Activated CD4-positive, alpha-beta T cell treated with anti-CD3 and anti-CD28 coated beads, Interleukin-2, amount 10 ng/mL, durations not matched to agents 24 days and 14 days (primary cell): Measurements from ENCODE around the gene MIDN. TPM values are rescaled to one million over a fixed set of nuclear protein-coding genes. Genes with fewer than 3 reads are reported as not detected.

ENCODE experiments used
- DNase-seq: peaks from one replicate; pipeline ENCODE4 v3.0.0; 2022
- H3K27ac Mint-ChIP-seq: one replicate; pipeline ENCODE4 v1.8.0; 2022; ENCODE audit warnings: mild to moderate bottlenecking, mixed read lengths
- H3K27me3 Mint-ChIP-seq: one replicate; pipeline ENCODE4 v1.8.0; 2022; ENCODE audit warnings: mixed read lengths
- H3K36me3 Mint-ChIP-seq: one replicate; pipeline ENCODE4 v1.8.0; 2022; ENCODE audit warnings: low read depth, mild to moderate bottlenecking, mixed read lengths
- H3K4me1 Mint-ChIP-seq: one replicate; pipeline ENCODE4 v1.8.0; 2021; ENCODE audit warnings: mixed read lengths
- H3K4me3 Mint-ChIP-seq: one replicate; pipeline ENCODE4 v1.8.0; 2022; ENCODE audit warnings: mild to moderate bottlenecking, moderate library complexity, mixed read lengths
- H3K9me3 Mint-ChIP-seq: one replicate; pipeline ENCODE4 v1.8.0; 2021; ENCODE audit warnings: mixed read lengths
- intact Hi-C: fragments of 100-400 bp; cut with micrococcal nuclease; formaldehyde crosslinking; loops from one replicate; pipeline ENCODE4 v1.15.1; 2023
- total RNA-seq: library from RNA; stranded (reverse); gene quantifications from 2 replicates; pipeline ENCODE4 v1.2.3, GENCODE V29; 2022

MIDN gene
- total RNA-seq, 1 donor from 2014 or later, result 82.4 TPM

DNA sequence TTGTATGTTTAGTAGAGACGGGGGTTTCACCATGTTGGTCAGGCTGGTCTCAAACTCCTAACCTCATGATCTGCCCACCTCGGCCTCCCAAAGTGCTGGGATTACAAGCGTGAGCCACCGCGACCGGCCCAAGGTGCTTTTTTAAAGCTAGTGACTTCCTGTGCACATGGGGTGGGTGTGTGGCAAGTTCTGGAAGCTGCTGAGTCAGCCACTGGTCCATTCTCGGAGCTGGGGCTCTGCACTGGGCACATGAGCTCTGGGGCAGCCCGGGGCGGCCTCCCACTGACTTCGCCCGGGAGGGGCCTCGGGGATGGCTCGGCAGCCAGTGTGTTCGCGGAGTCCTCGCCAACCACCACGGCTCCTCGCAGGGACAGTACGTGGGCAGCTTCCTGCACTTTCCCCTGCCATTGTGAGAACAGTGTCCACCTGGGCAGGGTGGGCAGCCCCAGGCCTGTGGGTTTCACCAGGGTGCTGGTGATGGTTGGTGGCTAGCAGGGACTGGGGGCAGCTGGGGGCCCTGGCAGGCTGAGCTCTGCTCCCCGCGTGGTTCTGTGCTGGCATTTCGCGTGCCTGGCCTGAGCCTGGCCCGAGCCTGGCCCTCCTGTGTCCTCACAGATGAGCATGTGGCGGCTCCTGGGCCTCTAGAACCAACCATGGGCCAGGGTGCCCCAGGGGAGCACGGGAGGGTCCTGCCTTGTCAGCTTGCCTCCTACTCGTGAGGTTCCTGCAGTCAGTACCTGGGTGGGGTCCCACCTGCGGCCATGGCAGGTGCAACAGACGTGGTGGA lies 22.8 kb upstream of the MIDN start:
- intact Hi-C loops, result no loop called here
- H3K9me3 Mint-ChIP-seq, result no peaks in the 10 kb centered on the region
- peaks cover 2% of the 10 kb centered on the region for H3K36me3 Mint-ChIP-seq
- no peak overlapping the region for H3K27ac Mint-ChIP-seq
- no peak overlapping the region for H3K4me3 Mint-ChIP-seq
- no peaks in the 10 kb centered on the region for H3K4me1 Mint-ChIP-seq
- no peak for DNase-seq
- no peaks in the 10 kb centered on the region for H3K27me3 Mint-ChIP-seq

GRCh38 chr19:1226227-1226518 lies 22.2 kb upstream of the MIDN start:
- Mint-ChIP-seq H3K27ac (no peak overlapping the region), H3K4me3 (no peak overlapping the region), H3K36me3 (peaks cover 2% of the 10 kb centered on the region), H3K9me3 (no peaks in the 10 kb centered on the region), H3K4me1 (no peaks in the 10 kb centered on the region), H3K27me3 (no peaks in the 10 kb centered on the region)
- DNase-seq, result no peak
- intact Hi-C loops, result no loop called here

- no peak for DNase-seq
- no peaks in the 10 kb centered on the region for H3K27me3 Mint-ChIP-seq
- H3K9me3 Mint-ChIP-seq, result no peaks in the 10 kb centered on the region
- no peaks in the 10 kb centered on the region for H3K4me1 Mint-ChIP-seq
- H3K4me3 Mint-ChIP-seq, result no peak overlapping the region
- H3K36me3 Mint-ChIP-seq, result peaks cover 2% of the 10 kb centered on the region
- no peak overlapping the region for H3K27ac Mint-ChIP-seq
- intact Hi-C loops, result no loop called here
Measured at GRCh38 chr19:1226522-1227303, 21.7 kb upstream of the MIDN start.

- no peak overlapping the region for H3K4me3 Mint-ChIP-seq
- no peaks in the 10 kb centered on the region for H3K27me3 Mint-ChIP-seq
- H3K36me3 Mint-ChIP-seq, result peaks cover 2% of the 10 kb centered on the region
- intact Hi-C loops, result no loop called here
- H3K4me1 Mint-ChIP-seq, result peaks cover 2% of the 10 kb centered on the region
- H3K9me3 Mint-ChIP-seq, result no peaks in the 10 kb centered on the region
- no peak overlapping the region for H3K27ac Mint-ChIP-seq
- DNase-seq, result no peak
Measured at GRCh38 chr19:1227304-1228054, 20.9 kb upstream of the MIDN start.

DNA sequence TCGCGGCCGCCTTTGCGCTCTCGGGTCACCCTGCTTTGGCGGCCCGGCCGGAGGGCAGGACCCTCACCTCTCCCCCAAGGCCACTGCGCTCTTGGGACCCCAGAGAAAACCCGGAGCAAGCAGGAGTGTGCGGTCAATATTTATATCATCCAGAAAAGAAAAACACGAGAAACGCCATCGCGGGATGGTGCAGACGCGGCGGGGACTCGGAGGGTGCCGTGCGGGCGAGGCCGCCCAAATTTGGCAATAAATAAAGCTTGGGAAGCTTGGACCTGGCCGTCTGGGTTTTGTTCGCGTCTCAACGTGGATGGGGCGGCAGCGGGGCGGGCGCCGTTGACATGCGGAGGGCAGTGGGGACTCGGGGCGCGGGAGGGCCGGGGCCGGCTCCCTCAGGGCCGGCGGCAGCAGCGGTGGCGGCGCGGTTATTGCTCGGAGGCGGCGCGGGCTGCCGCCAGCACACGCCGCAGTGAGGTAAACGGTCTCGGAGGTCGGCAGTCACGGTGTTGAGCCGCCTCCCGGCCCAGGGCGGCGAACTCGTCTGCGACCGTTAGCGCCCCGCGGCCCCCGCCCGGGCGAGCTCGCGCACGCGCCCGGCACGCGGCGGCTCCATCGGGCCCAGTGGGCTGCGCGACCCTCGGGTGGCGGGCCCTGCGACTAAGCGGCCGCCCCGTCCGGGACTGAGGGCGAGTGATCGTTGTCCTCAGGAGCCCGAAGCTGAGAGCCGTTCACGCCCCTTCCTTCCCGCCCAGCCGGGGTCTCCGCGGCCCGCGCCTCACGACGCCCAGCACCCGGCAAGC lies 20.0 kb upstream of the MIDN start:
- Mint-ChIP-seq H3K4me3 (no peak overlapping the region), H3K9me3 (no peaks in the 10 kb centered on the region), H3K4me1 (peaks cover 2% of the 10 kb centered on the region), H3K36me3 (peaks cover 2% of the 10 kb centered on the region), H3K27ac (no peak overlapping the region), H3K27me3 (no peaks in the 10 kb centered on the region)
- DNase-seq, result no peak
- intact Hi-C loops, result no loop called here

GRCh38 chr19:1229056-1229923 lies 19.1 kb upstream of the MIDN start:
- no peak overlapping the region for H3K4me3 Mint-ChIP-seq
- H3K27me3 Mint-ChIP-seq, result no peaks in the 10 kb centered on the region
- peaks cover 2% of the 10 kb centered on the region for H3K36me3 Mint-ChIP-seq
- no peak overlapping the region for H3K27ac Mint-ChIP-seq
- peaks cover 2% of the 10 kb centered on the region for H3K4me1 Mint-ChIP-seq
- no peaks in the 10 kb centered on the region for H3K9me3 Mint-ChIP-seq
- DNase-seq, result no peak
- intact Hi-C loops, result no loop called here

- peaks cover 2% of the 10 kb centered on the region for H3K36me3 Mint-ChIP-seq
- intact Hi-C loops, result no loop called here
- no peak for DNase-seq
- H3K9me3 Mint-ChIP-seq, result no peaks in the 10 kb centered on the region
- H3K27ac Mint-ChIP-seq, result no peak overlapping the region
- no peak overlapping the region for H3K4me3 Mint-ChIP-seq
- H3K27me3 Mint-ChIP-seq, result no peaks in the 10 kb centered on the region
- peaks cover 2% of the 10 kb centered on the region for H3K4me1 Mint-ChIP-seq
Measured at GRCh38 chr19:1229924-1230782, 18.2 kb upstream of the MIDN start.

GRCh38 chr19:1230783-1231489 lies 17.4 kb upstream of the MIDN start:
- no peak for DNase-seq
- Mint-ChIP-seq H3K4me1 (peaks cover 2% of the 10 kb centered on the region), H3K36me3 (peaks cover 2% of the 10 kb centered on the region), H3K27me3 (no peaks in the 10 kb centered on the region), H3K27ac (no peak overlapping the region), H3K4me3 (no peak overlapping the region), H3K9me3 (no peaks in the 10 kb centered on the region)
- intact Hi-C loops, result no loop called here

GRCh38 chr19:1231729-1232637 lies 16.4 kb upstream of the MIDN start:
- H3K4me1 Mint-ChIP-seq, result peaks cover 2% of the 10 kb centered on the region
- no peak overlapping the region for H3K4me3 Mint-ChIP-seq
- DNase-seq, result no peak
- intact Hi-C loops, result no loop called here
- peak overlapping the region; percentile 20 for H3K27ac Mint-ChIP-seq
- no peaks in the 10 kb centered on the region for H3K27me3 Mint-ChIP-seq
- H3K36me3 Mint-ChIP-seq, result peaks cover 2% of the 10 kb centered on the region
- no peaks in the 10 kb centered on the region for H3K9me3 Mint-ChIP-seq

GRCh38 chr19:1232652-1233072 lies 15.7 kb upstream of the MIDN start:
- Mint-ChIP-seq H3K4me1 (peaks cover 2% of the 10 kb centered on the region), H3K27me3 (no peaks in the 10 kb centered on the region), H3K9me3 (no peaks in the 10 kb centered on the region), H3K4me3 (no peak overlapping the region), H3K27ac (peak overlapping the region; percentile 20), H3K36me3 (peaks cover 2% of the 10 kb centered on the region)
- intact Hi-C loops, result no loop called here
- no peak for DNase-seq

DNA sequence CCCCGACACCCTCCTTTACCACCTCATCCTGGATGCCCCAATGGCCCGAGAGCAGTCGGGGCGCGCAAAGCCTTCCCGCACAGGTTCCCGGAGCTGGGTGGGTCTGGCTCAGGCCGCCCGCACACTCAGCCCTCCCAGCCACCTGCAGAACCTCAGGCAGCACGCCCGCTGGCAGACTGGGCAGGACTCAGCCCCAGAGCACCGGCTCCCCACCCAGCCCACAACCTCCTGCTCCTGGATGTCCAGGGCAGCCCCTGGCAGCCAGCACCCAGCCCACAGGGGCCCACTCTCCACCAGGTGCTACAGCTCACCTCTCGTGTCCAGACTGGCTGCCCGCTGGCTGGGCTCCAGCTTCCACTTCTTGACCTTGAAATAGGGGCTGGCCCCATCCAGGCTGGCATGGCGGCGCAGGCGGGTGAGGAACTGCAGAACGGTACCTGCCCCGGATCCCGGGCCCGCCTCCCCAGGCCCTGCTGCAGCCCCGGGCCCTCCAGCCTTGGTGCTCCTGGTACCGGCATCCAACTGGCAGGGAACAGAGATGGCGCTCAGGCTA lies 15.2 kb upstream of the MIDN start:
- no peak overlapping the region for H3K4me3 Mint-ChIP-seq
- H3K27ac Mint-ChIP-seq, result no peak overlapping the region
- H3K27me3 Mint-ChIP-seq, result peaks cover under 1% of the 10 kb centered on the region
- DNase-seq, result no peak
- peaks cover under 1% of the 10 kb centered on the region for H3K36me3 Mint-ChIP-seq
- peaks cover 2% of the 10 kb centered on the region for H3K4me1 Mint-ChIP-seq
- intact Hi-C loops, result no loop called here
- no peaks in the 10 kb centered on the region for H3K9me3 Mint-ChIP-seq
